Measurements from ENCODE around the gene MLYCD. TPM values are rescaled to one million over a fixed set of nuclear protein-coding genes. Genes with fewer than 3 reads are reported as not detected.

The MLYCD gene
- total RNA-seq, 4 donors from 2014 or later, result 9.6 to 15.8 (median 12.3) TPM

DNA sequence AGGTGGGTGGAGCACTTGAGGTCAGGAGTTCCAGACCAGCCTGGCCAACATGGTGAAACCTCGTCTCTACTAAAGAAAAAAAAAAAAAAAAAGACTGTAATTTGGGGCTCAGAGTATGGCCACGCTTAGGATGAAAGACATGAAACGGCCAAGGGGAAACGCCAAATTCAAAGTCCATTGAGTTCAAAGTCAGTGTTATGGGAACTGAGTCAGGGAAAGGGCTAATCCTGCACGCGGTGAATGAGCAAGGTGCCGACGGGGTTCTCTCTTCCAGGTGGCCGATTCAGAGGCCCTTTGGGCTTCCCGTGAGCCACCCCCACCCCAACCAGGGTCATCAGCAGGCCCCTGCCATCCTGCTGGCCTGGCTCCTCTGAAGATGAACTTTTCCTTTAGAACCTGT, 46.7 kb downstream of the MLYCD start:
- no peak for DNase-seq (ENCODE audit: extremely low spot score)
- TF ChIP-seq POLR2A (IDR thresholded peaks at IDR 0.05; ENCODE audit: low read depth) (no peak), EP300 (IDR thresholded peaks at IDR 0.05) (no peak), POLR2AphosphoS5 (IDR thresholded peaks at IDR 0.05) (no peak)
- TF ChIP-seq, protein P1, sequence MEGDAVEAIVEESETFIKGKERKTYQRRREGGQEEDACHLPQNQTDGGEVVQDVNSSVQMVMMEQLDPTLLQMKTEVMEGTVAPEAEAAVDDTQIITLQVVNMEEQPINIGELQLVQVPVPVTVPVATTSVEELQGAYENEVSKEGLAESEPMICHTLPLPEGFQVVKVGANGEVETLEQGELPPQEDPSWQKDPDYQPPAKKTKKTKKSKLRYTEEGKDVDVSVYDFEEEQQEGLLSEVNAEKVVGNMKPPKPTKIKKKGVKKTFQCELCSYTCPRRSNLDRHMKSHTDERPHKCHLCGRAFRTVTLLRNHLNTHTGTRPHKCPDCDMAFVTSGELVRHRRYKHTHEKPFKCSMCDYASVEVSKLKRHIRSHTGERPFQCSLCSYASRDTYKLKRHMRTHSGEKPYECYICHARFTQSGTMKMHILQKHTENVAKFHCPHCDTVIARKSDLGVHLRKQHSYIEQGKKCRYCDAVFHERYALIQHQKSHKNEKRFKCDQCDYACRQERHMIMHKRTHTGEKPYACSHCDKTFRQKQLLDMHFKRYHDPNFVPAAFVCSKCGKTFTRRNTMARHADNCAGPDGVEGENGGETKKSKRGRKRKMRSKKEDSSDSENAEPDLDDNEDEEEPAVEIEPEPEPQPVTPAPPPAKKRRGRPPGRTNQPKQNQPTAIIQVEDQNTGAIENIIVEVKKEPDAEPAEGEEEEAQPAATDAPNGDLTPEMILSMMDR (IDR thresholded peaks at IDR 0.05), result no peak
- H3K36me3 ChIP-seq, result peaks cover 0 to 8% (median 4%) of the 10 kb centered on the region in 4 donors
- intact Hi-C loops (cut with DNase I), result no loop called here
- H3K4me3 ChIP-seq, result no peak overlapping the region
- peaks cover 0 to 3% (median 0%) of the 10 kb centered on the region in 4 donors for H3K4me1 ChIP-seq
- no peak overlapping the region for H3K27ac ChIP-seq (replicated peaks in 1 of 4)
- 91% methylated on average over 10 of the region's 10 CpGs for WGBS
- no peaks in the 10 kb centered on the region for H3K27me3 ChIP-seq
- no peaks in the 10 kb centered on the region for H3K9me3 ChIP-seq

DNA sequence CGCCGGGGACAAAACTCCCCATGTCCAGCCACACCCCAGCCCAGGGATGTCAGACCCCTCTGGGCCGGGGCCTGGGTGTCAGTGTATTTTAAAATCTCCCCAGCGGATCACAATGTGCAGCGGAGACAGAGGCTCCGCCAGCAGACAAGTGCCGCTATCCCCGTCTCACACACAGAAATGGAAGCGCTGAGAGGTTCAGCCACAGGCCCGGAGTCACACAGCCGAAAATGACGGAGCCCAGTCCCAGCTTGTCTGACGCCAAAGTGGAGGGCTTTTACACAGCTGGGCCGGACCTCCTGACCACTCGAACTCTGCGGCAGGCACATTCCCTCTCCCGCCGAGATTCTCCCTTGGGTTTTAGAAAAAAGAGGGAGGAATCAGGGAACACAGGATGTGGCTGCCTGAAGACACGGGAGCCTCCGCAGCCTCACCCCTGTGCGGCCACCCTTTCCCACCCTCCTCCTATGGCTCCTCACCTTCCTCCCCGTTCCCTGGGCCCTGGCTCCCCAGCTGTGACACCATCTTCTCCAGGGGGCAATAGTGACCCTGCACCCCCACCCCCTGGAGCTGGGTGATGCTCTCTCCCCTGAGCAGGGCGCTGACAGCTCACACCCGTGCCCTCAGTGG, 47.4 kb downstream of the MLYCD start:
- no peak overlapping the region for H3K4me3 ChIP-seq
- no peaks in the 10 kb centered on the region for H3K9me3 ChIP-seq
- no peak for DNase-seq (ENCODE audit: extremely low spot score)
- H3K36me3 ChIP-seq, result peaks cover 0 to 8% (median 4%) of the 10 kb centered on the region in 4 donors
- H3K27ac ChIP-seq (replicated peaks in 1 of 4), result no peak overlapping the region
- TF ChIP-seq, protein P1 (IDR thresholded peaks at IDR 0.05), result no peak
- TF ChIP-seq POLR2AphosphoS5 (IDR thresholded peaks at IDR 0.05), result no peak
- no peak for TF ChIP-seq EP300 (IDR thresholded peaks at IDR 0.05)
- no peak for TF ChIP-seq POLR2A (IDR thresholded peaks at IDR 0.05; ENCODE audit: low read depth)
- no peaks in the 10 kb centered on the region for H3K27me3 ChIP-seq
- peaks cover 0 to 3% (median 0%) of the 10 kb centered on the region in 4 donors for H3K4me1 ChIP-seq
- intact Hi-C loops (cut with DNase I), result no loop called here
- WGBS, result 83% methylated on average over 20 of the region's 24 CpGs

DNA sequence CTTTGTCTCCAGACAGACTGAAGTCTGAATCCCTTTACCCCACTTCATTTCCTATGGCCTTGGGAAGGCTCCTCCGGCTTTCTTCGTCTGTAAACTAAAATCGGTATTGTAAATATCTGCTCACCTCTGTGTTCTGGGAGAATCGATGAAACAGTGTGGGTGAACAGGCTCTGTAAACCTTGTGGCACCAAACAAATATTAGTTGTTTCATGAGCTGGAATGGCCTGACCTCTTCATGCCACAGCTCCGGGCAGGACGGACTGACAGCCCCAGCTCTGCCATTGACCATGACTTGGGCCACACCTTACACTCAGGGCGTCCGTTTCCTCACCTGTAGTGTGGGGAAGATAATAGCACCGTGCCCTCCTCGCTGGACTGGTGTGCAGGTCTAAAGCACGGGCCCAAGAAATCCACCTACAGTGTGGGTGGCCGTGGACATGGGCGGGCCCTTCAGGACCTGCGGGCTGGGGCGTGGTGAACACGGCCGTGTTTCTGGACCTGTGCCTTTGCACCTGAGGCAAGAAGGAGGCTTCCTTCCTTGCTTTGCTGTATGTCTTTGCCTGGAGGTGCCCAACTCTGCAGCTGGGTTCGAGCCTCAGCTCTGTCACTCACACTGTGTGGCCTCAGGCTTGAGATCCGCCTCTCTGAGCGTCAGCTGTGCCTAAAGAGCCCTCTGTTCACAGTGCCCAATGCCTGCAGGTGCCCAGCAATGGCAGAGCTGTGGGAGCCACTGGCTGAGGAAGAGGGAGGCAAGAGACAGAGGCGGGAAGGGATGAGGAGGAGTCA, 48.1 kb downstream of the MLYCD start:
- no peak for TF ChIP-seq POLR2A (IDR thresholded peaks at IDR 0.05; ENCODE audit: low read depth)
- H3K9me3 ChIP-seq, result no peaks in the 10 kb centered on the region
- no peak overlapping the region for H3K4me3 ChIP-seq
- 77% methylated on average over 12 of the region's 21 CpGs for WGBS
- H3K27me3 ChIP-seq, result no peaks in the 10 kb centered on the region
- H3K36me3 ChIP-seq, result peaks cover 0 to 8% (median 4%) of the 10 kb centered on the region in 4 donors
- intact Hi-C loops (cut with DNase I), result no loop called here
- no peak overlapping the region for H3K27ac ChIP-seq (replicated peaks in 1 of 4)
- H3K4me1 ChIP-seq, result peaks cover 0 to 3% (median under 1%) of the 10 kb centered on the region in 4 donors
- no peak for DNase-seq (ENCODE audit: extremely low spot score)

DNA sequence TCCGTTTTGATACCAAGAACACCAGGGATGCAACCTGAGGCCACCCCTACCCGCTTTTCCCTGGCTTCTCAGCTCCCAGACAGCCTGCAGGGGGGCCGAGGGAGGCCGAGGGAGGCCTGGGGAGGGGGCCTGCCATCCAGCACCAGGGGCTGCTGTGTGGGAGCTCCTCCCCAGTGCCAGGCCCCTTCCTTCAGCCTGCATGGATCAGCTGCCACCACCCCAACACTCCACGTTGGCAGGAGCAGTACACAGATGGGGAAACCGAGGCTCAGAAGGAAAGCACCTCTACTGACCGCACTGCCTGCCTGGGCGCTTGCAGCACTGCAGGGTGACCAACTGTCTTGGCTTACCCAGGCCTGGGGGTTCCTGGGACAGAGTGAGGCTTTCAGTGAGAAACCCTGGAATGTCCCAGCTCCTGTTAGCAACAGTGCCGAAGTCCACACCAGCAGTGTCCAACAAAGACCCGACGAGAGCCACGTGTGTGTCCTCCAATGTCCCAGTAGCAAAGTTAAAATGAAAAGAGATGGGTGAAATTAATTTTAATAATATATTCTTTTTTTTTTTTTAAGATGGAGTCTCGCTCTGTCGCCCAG, 48.8 kb downstream of the MLYCD start:
- Histone ChIP-seq H3K4me3 (no peak overlapping the region), H3K36me3 (peaks cover 0 to 8% (median 4%) of the 10 kb centered on the region in 4 donors), H3K27ac (replicated peaks in 1 of 4) (no peak overlapping the region), H3K9me3 (no peaks in the 10 kb centered on the region), H3K4me1 (peaks cover 7 to 11% (median 8%) of the 10 kb centered on the region in 4 donors), H3K27me3 (no peaks in the 10 kb centered on the region)
- 86% methylated on average over 11 of the region's 14 CpGs for WGBS
- TF ChIP-seq POLR2A (IDR thresholded peaks at IDR 0.05; ENCODE audit: low read depth) (no peak), POLR2AphosphoS5 (IDR thresholded peaks at IDR 0.05) (no peak)
- TF ChIP-seq, protein P1 (IDR thresholded peaks at IDR 0.05), result no peak
- intact Hi-C loops (cut with DNase I), result no loop called here
- DNase-seq (ENCODE audit: extremely low spot score), result no peak

Measured in esophagus muscularis mucosa (tissue), 4 donors.